ENCODE data around the gene SERTAD4.
"Not testable (repeated sequence)": the region's sequence is repeated elsewhere in the genome, so short reads cannot be mapped to it uniquely, and the experiment has no call there.

Gene SERTAD4

DNA sequence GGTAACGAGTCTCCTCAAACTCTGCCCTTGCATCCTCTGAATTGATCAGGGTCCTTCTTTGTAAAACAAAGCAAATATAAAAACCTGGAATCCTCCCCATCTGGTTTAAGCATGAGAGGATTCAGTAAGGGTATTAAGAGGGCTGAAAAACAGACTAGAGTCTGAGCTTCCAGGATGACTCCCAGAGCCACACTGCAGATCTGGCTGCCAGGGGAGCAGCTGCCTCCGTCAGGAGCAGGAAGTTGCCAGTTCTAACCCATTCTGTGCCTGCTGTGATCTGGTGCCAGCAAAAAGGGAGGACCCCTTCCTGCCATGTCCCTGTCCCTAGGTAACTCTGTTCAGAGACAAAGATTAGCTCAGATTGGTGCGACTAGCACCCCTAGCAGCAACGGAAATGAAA lies 27.5 kb downstream of the SERTAD4 start:
- no peak for DNase-seq (ENCODE audit: low spot score)

DNA sequence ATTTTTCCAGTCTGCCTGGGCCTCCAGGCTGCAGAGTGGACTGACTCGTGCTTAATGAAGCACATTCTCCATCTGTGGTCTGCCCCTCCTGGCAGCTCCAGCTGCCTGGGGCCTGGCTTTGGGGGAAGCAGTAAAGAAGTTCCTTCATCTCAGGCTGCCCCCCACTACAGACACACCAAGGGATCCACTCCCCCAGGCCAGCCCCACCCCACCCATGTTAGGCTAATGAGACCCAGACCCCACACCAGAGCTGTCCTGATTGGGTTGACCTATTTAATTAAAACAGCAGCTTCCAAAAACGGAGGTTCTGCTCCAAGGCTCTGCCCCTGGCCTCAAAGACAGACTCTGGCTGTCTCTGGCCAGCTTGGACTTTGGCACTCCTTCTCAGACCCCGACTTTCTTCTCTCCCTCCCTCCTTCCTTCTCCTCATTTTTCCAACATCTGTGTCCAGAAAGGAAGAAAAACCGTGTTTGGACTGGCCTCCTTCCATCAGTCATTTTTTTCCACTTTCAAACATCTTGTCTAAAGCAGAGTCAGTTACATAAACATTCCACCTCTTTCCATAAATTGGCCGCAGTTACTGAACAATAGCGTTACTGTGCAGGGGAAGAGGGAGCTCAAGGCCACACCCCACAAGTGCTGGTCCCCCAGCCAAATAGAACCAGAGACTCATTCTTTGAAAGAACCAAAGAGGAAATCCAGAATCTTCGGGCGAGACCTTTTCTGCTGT lies 29.7 kb downstream of the SERTAD4 start:
- peak; percentile 86 for DNase-seq (ENCODE audit: low spot score)

DNA sequence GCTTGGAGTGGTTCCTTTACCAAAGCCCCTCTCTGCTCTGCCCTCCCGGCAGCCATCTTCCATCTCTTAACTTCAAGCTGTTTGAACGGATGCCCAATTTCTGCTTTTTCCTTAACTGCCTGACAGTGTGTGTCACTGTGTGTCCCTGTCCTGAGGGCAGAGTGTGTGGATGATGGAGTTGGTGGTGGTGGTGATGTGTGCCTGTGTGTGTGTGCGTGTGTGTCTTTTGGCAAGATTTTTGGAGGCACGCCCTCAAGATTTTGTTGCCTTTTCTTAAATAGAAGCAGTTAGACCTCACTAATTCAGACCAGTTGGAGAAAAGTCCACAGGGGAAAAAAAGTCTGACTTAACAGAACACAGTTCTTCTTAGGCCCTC lies 30.3 kb downstream of the SERTAD4 start:
- no peak for DNase-seq (ENCODE audit: low spot score)

DNA sequence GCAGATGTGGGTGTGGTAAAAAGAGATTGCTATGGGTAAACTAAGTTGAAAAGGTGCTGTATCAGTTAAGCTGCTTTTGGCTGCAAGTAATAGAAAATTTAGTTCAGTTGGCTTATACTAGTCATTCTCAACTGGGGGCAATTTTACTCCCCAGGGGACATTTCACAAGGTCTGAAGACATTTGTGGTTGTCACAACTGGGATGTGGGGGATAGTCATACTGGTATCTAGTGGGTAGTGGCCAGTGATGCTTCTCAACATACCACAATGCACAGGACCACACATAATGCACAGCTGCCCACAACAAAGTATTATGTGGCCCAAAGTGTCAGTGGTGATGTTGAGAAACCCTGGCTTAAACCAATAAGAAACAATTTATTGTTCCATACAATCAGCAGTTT lies 31.4 kb downstream of the SERTAD4 start:
- peak; percentile 14 for DNase-seq (ENCODE audit: low spot score)

- no peak for DNase-seq (ENCODE audit: low spot score)
Observed at GRCh38 chr1:210264496-210265380, 32.1 kb downstream of the SERTAD4 start.

GRCh38 chr1:210265392-210265955 lies 32.9 kb downstream of the SERTAD4 start:
- DNase-seq (ENCODE audit: low spot score) = not testable (repeated sequence)

GRCh38 chr1:210269981-210270380 lies 37.4 kb downstream of the SERTAD4 start:
- no peak for DNase-seq (ENCODE audit: low spot score)

GRCh38 chr1:210272666-210273065 lies 40.1 kb downstream of the SERTAD4 start:
- peak; percentile 71 for DNase-seq (ENCODE audit: low spot score)

GRCh38 chr1:210280221-210280620 lies 47.6 kb downstream of the SERTAD4 start:
- DNase-seq (ENCODE audit: low spot score) = no peak

GRCh38 chr1:210288116-210288515 lies 55.5 kb downstream of the SERTAD4 start:
- DNase-seq (ENCODE audit: low spot score) = no peak

DNA sequence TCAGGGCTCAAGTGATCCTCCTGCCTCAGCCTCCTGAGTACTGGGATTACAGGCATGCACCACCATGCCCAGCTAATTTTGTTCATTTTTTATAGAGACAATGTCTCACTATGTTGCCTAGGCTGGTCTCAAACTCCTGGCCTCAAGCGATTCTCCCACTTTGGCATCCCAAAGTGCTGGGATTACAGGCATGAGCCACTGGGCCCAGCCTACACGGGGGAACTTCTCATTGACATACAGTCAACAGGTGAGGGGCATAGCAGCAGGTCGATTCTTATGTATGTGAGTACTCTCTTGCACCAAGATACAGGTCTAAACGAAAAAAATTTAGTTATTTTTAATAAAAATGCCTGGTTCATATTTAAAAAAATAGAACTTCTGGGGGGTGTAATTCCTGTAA lies 56.7 kb downstream of the SERTAD4 start:
- DNase-seq (ENCODE audit: low spot score) = no peak

- DNase-seq (ENCODE audit: low spot score) = no peak
Observed at GRCh38 chr1:210291081-210291764, 58.6 kb downstream of the SERTAD4 start.

- DNase-seq (ENCODE audit: low spot score) = no peak
Observed at GRCh38 chr1:210291786-210292230, 59.2 kb downstream of the SERTAD4 start.

- peak; percentile 86 for DNase-seq (ENCODE audit: low spot score)
Observed at GRCh38 chr1:210292231-210292871, 59.8 kb downstream of the SERTAD4 start.

DNA sequence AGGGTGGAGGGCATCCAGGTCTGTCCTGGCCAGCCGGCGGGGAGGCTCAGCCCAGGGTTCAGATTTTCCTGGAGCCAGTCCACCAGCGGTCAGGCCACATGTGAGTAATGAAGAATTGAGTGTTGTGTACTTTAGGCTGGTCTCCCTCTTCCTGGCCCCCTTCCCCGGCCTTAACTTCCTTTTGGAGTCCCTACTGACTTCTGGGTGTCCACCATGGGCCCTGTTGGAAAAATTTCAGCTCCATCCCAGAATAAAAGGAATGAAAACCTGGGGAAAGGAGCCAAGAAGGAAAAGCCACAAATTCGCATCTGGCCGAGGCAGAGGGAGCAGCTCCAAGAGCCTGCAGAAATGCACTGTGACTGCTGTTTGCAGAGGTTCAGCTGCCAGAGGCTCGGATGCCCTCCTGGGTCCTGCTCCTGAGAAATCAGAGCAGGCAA lies 60.6 kb downstream of the SERTAD4 start:
- peak; percentile 87 for DNase-seq (ENCODE audit: low spot score)

DNA sequence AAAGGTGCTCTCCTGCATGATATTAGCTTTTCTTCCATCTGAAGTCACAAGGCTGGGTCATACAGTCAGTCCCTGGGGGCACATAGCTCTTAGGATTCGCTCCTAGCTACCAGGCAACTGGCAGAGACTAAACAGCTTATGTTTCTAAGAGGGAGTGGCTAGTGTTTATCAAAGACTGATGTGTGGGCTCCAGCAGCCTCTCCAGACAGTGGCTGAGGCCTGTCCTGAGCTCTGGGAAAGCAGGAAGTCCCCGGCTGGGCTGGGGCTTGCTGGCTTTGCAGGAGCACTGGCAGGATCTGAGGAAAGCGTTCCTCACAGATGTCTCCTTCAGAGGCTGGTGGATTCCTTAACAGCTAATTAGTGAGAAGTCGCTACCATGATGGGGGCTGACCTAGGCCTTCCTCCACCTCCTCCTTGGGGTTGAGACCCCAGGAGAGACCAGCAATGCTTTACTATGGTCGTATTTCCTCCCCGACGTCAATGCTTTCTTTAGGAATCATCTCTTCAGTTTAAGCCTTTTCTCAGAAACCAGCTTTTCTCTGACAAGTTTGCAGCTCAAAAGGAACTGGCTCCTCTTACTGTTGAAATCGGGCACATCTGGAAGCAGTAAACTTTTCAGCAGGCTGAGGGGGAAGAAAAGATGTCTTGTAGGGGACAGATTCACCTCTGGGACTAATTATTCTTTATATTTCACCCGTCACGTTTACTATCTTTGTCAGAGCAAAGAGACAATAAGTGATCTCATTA lies 62.6 kb downstream of the SERTAD4 start:
- peak; percentile 79 for DNase-seq (ENCODE audit: low spot score)

Measured in left forelimb (tissue), 1 donor.